ENCODE data around the gene TMEM255B.

GRCh38 chr13:113804017-113804702, 45.1 kb downstream of the TMEM255B start:
- TF ChIP-seq CTCF (conservative IDR thresholded peaks at IDR 0.05) (no peak), ZFX (IDR thresholded peaks at IDR 0.05) (no peak)
